ENCODE measurements around the gene PARVB.
"Not testable (repeated sequence)": the region's sequence is repeated elsewhere in the genome, so short reads cannot be mapped to it uniquely, and the experiment has no call there.

The PARVB gene

DNA sequence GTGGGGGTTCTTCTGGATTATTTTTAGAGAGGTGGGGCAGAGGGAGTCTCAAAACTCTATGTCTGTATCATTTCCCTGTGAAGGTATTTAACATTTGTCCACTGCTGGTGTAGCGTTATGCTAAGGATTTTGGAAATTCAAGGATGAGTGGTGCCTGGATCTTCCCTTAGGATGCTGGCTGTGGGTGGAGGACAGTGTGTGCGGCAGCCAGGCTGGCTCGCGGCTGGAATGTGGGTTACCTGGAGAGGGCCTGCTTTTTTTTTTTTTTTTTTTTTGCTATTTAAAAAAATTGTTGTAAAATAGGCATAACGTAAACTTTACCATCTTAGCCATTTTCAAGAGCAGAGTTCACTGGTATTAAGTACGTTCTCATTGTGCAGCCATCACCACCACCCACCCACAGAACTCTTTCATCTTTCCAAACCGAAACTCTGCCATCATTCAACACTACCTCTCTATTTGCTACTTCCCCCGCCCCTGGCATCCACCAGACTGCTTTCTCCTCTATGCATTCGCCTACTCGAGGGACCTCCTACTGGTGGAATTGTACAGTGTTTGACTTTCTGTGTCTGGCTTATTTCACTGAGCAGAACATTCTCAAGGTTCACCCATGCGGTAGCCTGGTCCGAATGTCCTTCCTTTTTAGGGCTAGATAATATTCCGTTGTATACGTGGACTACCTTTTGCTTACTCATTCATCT is 67.1 kb downstream of the PARVB start:
- DNase-seq, result peak; percentile 56

- no peak for DNase-seq
Observed at GRCh38 chr22:44091751-44092150, 67.6 kb downstream of the PARVB start.

DNA sequence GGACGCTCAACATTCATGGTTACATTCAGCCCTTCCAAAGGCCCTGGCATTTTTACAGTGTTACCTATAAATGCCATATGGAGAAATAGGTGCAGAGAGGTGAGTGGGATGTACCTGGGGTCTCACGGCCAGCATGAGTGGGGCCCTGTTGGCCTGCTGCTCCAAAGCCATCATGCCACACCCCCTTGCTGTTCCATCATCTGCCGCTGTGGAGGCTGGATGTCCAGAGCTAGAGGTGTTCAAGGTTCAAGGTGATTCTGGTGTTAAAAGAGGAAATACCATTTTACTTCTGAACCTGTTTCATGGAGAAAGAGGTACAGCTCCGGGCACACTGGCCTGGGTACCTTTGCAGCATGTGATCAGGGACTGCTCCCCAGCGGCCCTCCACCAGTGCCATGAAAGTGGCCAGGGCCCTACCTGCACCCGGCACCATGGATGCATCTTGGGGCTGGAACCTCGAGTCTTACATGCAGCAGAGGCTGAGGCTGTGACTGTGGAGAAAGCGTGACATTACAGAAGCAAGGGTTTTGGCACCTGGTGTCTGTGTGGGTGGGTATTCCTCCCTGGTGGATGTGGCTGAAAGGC is 68.6 kb downstream of the PARVB start:
- no peak for DNase-seq

DNA sequence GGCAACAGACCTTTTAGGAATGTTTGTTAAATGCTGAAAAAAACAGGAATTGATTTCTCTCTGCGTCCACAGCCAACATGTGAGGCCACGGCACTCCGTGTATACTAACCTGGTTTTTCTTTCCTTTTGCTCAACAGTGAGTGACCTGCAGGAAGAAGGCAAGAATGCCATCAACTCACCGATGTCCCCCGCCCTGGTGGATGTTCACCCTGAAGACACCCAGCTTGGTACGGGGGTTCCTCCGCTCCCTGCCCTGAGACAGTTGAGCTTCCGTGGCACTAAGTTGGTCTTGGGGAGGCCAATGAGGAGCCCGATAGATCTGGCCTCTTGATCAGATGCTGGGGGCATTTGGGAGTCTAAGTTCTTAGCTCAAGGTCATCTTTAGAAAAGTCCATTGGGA is 69.7 kb downstream of the PARVB start:
- no peak for DNase-seq

DNA sequence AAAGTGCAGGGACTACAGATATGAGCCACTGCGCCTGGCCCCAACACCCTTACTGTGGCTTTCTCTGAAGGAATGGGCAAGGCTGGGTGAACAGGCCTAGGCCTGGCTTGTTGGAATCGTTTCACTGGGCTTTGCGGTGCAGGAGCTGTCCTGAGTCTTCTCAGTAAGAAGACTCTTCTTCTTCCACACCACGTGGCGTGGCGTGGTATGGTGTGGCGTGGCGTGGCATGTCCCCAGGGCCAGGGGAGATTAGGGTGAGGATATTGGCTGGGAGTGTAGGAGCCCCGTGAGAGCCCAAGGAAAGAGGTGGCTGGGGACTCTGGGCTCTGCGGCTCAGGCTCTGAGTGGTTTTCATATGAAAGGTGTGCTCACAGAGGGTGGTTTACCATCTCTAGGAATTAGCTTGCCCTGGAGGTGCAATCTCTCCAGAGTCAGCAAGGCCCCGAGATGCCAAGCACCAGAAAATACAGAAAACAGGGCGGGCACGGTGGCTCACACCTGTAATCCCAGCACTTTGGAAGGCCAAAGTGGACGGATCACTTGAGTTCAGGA is 70.7 kb downstream of the PARVB start:
- DNase-seq, result no peak

GRCh38 chr22:44096736-44097135 is 72.6 kb downstream of the PARVB start:
- DNase-seq, result no peak

DNA sequence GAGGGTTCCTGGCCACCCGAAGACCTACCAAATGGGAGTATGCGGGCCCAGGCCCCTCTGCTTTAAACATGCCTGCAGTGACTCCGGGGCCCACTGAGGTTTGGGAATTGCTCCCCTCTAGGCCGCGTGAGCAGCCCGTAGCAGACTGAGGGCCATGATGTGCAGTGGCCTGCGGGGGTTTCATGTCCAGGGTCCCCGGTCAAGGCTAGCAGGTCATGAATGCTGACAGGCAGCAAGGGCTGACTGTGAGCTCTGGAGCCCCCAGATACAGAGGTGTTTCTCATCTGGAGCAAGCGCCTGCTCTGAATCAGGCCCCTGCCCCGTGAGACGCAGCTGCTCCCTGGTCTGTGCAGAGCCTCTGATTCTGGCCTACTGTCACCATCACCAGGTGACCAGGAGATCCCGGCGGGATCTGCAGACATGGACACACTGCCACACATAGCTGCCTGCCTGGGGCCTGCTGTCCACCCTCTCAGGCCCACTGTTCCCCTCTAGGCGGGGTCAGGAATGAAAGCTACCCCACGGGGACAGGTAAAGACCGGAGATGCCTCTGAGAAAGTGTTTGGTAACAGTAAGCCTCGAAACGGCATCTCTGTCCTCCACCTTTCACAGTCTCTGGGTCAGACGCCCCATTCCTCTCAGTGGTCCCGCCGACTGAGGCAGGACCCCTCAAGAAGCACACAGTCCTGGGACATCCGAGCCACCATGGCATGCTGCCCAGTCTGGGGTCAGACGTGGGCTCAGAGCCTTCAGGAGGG is 73.3 kb downstream of the PARVB start:
- DNase-seq, result no peak

DNA sequence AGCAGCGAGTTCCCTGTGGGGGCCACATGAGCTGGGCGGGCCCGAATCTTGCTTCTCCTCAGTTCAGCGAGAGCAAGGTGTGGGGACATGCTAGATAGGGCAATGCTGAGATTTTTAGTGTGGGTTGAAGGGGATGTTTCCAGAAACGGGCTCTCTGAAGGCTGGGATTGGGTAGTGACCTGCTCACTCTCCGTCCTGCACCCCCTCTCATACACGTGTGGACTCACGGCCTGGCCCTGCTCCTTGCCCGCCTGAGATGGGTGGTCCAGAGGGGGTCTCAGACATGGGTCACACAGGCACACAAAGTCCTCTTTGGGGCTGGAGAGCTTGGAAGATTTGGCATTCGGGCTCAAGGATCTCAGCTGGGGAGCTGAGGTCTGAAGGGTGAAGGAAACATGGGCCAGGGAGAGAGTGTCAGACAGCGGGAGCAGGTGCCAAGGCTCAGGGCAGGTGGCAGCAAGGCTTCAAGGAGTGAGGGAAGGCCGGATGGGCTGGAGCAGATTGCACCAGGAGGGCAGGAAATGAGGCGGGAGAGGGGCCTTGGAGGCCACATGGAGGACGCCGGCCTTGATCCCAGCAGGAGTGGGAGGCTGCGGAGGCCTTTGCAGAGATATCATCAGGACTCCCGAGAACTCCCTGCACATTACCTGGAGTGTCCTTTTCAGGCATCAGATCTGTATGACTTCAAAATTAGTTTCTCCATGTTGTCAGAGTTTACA is 74.1 kb downstream of the PARVB start:
- no peak for DNase-seq

DNA sequence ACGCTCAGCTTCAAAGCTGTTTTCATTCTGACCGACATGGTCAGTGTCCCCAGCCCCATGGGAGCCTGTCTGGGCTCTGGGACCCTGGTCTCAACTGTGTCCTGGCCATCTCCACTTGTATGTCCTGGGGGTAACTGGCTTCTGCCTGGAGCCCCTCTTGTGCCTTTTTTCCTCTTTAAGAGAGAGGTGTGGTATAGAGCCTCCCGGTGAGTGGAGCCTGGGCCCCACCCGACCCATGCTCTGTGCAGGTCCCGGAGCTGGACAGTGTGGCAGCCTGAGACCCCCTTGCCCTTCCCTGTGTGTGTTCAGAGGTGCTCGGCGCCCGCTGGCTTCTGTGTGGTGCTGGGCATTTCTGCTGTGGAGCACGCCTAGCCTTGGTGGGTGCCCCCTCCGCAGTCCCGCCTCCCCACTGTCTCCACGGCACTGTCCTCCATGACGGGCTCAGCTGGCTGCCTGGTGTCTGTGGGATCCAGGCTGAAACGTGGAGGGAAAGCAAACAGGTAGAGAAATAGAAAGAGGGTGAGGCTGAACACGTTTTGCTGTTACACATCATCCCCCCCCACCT is 74.9 kb downstream of the PARVB start:
- no peak for DNase-seq

GRCh38 chr22:44099696-44100095 is 75.6 kb downstream of the PARVB start:
- DNase-seq, result no peak

- no peak for DNase-seq
Observed at GRCh38 chr22:44100411-44100810, 76.3 kb downstream of the PARVB start.

GRCh38 chr22:44102121-44102520 is 78.0 kb downstream of the PARVB start:
- DNase-seq, result no peak

DNA sequence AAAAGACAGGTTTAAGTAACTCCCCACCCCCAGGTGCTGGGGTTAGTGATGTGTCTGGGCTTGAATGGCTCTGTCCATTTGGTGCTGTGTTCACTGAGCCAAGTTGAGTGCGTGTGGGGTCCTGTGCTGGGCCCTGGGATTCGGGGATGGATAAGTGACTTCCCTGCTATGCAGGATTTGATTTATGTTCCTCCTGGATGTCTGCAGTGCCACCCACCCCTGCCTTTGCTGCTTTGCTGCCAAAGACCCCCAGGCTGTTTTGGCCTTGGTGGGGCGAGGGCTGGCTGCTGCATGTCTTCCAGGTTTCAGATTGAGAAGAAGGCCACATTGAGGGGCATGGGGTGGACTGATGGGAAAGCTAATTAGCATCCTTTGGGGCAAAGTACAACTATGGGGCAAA is 78.8 kb downstream of the PARVB start:
- no peak for DNase-seq

- no peak for DNase-seq
Observed at GRCh38 chr22:44103735-44104480, 79.8 kb downstream of the PARVB start.

DNA sequence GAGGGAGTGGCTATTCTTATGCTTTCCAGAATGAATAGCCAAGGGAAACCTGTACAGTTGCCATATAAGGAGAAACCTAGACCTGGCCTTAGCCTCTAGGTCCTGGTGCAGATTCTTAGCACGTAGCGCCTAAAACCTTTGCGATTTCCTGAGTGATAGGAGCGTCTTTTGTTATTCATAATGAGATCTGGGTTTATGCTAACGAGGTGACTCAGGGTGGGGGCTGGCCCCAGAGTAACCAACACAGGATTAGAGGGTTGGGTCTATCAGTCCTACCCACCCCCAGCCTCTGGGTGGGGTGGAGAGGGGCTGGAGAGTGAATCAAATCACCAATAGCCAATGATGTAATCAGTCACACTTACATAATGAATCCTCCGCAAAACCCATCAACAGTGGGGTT is 83.2 kb downstream of the PARVB start:
- DNase-seq, result no peak

DNA sequence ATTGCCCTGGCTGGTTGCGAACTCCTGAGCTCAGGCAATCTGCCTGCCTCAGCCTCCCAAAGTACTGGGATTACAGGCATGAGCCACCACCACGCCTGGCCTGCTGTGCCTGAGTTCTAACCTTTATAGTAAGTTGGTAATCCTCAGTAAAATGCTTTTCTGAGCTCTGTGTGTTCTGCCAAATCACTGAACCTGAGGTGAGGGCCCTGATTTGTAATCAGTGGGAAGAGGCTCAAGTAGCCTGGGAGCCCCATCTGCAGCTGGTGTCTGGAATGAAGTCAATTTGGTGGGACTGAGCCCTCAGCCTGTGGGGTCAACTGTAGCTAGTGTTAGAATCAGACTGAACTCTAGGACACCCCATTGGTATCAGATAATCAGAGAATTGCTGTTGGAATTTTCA is 84.0 kb downstream of the PARVB start:
- DNase-seq, result no peak

DNA sequence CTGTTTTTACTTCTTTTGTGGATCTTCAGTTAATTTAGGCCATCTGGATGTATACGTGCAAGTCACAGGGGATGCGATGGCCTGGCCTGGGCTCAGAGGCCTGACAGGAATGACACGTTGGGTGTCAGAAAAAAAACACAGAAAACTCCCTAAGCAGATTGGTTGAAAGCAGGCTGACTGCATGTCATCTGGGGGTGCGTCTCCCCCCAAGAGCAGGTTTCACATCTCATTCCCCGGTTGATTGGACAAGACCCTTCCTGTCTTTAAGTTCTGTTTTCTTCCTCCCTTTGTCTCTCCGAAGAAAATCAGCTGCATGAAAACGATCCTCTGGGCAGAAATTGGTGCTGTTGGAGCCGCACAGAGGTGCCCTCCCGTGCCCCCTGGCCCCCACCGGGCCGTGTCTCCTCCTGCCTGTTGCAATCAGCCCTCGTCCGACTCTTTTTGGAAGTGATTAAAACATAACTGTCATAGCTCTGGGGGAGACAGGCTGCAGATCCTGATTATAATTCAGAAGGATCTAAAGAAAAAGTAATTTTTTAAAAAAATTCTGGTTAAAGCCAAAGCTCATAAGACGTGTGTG is 84.8 kb downstream of the PARVB start:
- DNase-seq, result no peak

GRCh38 chr22:44109416-44109815 is 85.3 kb downstream of the PARVB start:
- no peak for DNase-seq

DNA sequence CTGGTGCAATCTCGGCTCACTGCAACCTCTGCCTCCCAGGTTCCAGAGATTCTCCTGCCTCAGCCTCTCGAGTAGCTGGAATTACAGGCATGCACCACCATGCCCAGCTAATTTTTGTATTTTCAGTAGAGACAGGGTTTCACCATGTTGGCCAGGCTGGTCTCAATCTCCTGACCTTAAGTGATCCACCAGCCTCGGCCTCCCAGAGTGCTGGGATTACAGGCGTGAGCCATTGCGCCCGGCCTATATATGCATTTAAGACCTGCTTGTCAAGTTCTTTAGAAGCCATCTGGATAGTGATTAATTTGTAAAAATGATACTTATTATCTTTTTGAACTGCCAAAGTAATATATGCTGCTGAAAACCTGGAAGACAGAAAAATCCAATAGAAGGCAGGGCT is 86.6 kb downstream of the PARVB start:
- DNase-seq, result not testable (repeated sequence)

DNA sequence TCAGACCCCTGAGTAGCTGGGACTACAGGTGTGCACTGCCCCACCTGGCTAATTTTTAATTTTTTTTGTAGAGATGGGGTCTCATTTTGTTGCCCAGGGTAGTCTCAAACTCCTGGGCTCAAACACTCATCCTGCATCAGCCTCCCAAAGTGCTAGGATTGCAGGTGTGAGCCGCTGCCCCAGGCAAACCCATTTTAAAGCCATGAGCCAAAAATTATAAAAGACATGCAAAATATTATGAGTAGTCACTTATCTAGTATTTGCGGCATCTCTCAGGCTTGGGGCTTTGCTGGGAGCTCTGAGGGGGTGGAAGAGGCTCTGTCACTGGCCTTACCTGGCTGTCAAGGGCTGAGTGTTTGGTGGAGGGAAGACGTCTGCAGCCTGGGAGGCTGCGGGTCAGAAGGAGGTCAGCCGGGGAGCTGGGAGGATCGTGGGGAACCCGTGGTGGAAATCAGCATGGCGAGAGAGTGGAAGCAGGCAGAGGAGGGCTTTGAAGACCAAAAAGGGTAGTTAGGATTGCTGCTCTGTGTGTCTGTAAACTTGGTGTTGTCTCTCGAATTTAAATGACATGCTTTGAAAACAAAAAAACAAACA is 87.6 kb downstream of the PARVB start:
- DNase-seq, result no peak

- DNase-seq, result no peak
Observed at GRCh38 chr22:44112191-44112590, 88.1 kb downstream of the PARVB start.

Data from hematopoietic multipotent progenitor cell treated with erythropoietin and hydrocortisone succinate and interleukin-3 and kit ligand, for 6 days (in vitro differentiated cells).